Peyer's patch (tissue), 4 donors: ENCODE data around the gene CHST11.

Experiments
- CTCF ChIP-seq, 6 experiments: fragments of 450-650 bp in 4 of 6; fragments of 200-600 bp in 2 of 6; sonication (generic) in 1 of 6; IDR thresholded peaks; one replicate each; pipeline ENCODE4 v1.5.1; 2017 to 2019; ENCODE audit warnings: antibody characterized with exemption in 6 of 6, mild to moderate bottlenecking in 3 of 6, moderate library complexity in 1 of 6
- POLR2A ChIP-seq, 2 donors: fragments of 450-650 bp; IDR thresholded peaks; one replicate each; pipeline ENCODE4 v1.5.1; 2017; ENCODE audit warnings: antibody characterized with exemption in 2 of 2, mild to moderate bottlenecking in 2 of 2, moderate library complexity in 2 of 2

- TF ChIP-seq CTCF (IDR thresholded peaks at IDR 0.05): no peak
- TF ChIP-seq POLR2A (IDR thresholded peaks at IDR 0.05): no peak
These were observed 75.9 kb downstream of the CHST11 start for GRCh38 chr12:104532636-104533035.
